Subcutaneous abdominal adipose tissue (tissue), 5 donors: ENCODE data around the gene MAGED4.

Experiments used
- H3K27ac ChIP-seq: one replicate; pipeline ENCODE4 v1.7.0; 2013; ENCODE audit warnings: low read depth, mild to moderate bottlenecking, inconsistent platforms, low read length, moderate library complexity
- H3K27me3 ChIP-seq, 5 donors: one replicate each; pipeline ENCODE4 v1.7.0; 2013; ENCODE audit warnings: low read length in 5 of 5, inconsistent platforms in 1 of 5; ENCODE audit not compliant: control insufficient read depth in 5 of 5, insufficient read depth in 4 of 5
- H3K36me3 ChIP-seq, 5 donors: one replicate each; pipeline ENCODE4 v1.7.0; 2013; ENCODE audit warnings: low read length in 5 of 5; ENCODE audit not compliant: control insufficient read depth in 5 of 5, insufficient read depth in 5 of 5
- H3K4me1 ChIP-seq, 5 donors: one replicate each; pipeline ENCODE4 v1.7.0; 2013; ENCODE audit warnings: low read length in 5 of 5, mild to moderate bottlenecking in 3 of 5, moderate library complexity in 1 of 5; ENCODE audit not compliant: control insufficient read depth in 5 of 5, insufficient read depth in 5 of 5
- H3K4me3 ChIP-seq, 5 donors: one replicate each; pipeline ENCODE4 v1.7.0; 2013; ENCODE audit warnings: low read length in 5 of 5, low read depth in 1 of 5
- H3K9ac ChIP-seq, 5 donors: one replicate each; pipeline ENCODE4 v1.7.0; 2013; ENCODE audit warnings: low read length in 5 of 5, mild to moderate bottlenecking in 4 of 5, moderate library complexity in 3 of 5
- H3K9me3 ChIP-seq, 5 donors: one replicate each; pipeline ENCODE4 v1.7.0; 2013; ENCODE audit warnings: low read length in 5 of 5; ENCODE audit not compliant: control insufficient read depth in 5 of 5
- donor health status: healthy.
- donor health status: healthy.
- donor health status: healthy.
- donor health status: healthy.
- donor health status: healthy.

The MAGED4 gene

GRCh38 chrX:52213276-52213675 lies 28.6 kb downstream of the MAGED4 start:
- Histone ChIP-seq H3K27ac (no peak overlapping the region), H3K9ac (no peak overlapping the region), H3K4me1 (no peaks in the 10 kb centered on the region), H3K36me3 (no peaks in the 10 kb centered on the region), H3K9me3 (no peaks in the 10 kb centered on the region), H3K4me3 (no peak overlapping the region), H3K27me3 (peaks cover 3 to 13% (median 6%) of the 10 kb centered on the region in 5 donors)

DNA sequence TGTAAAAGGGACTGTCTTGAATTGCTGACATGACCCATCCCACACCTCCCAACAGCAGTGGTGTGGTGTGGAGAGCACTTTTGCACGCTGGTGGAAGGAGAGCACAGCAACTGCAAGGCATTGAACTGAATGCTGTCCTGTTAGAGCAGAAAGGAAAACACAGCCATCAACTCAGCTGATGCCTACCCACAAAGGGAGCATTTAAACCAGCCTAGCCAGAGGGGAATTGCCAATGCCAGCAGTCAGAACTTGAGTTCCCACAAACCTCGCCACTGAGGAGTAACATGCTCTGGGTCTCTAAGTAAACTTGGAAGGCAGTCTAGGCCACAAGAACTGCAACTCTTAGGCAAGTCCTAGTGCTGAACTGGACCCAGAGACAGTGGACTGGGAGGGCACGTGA lies 31.9 kb downstream of the MAGED4 start:
- no peak overlapping the region for H3K27ac ChIP-seq
- no peak overlapping the region for H3K4me3 ChIP-seq
- H3K27me3 ChIP-seq: peaks cover 3 to 13% (median 6%) of the 10 kb centered on the region in 5 donors
- peaks cover 0 to 6% (median 0%) of the 10 kb centered on the region in 5 donors for H3K9me3 ChIP-seq
- no peak overlapping the region for H3K9ac ChIP-seq
- no peaks in the 10 kb centered on the region for H3K36me3 ChIP-seq
- no peaks in the 10 kb centered on the region for H3K4me1 ChIP-seq

GRCh38 chrX:52217494-52218160 lies 32.9 kb downstream of the MAGED4 start:
- Histone ChIP-seq H3K36me3 (no peaks in the 10 kb centered on the region), H3K9me3 (peaks cover 0 to 6% (median 0%) of the 10 kb centered on the region in 5 donors), H3K27me3 (peaks cover 3 to 13% (median 6%) of the 10 kb centered on the region in 5 donors), H3K4me3 (no peak overlapping the region), H3K9ac (no peak overlapping the region), H3K4me1 (no peaks in the 10 kb centered on the region), H3K27ac (no peak overlapping the region)

DNA sequence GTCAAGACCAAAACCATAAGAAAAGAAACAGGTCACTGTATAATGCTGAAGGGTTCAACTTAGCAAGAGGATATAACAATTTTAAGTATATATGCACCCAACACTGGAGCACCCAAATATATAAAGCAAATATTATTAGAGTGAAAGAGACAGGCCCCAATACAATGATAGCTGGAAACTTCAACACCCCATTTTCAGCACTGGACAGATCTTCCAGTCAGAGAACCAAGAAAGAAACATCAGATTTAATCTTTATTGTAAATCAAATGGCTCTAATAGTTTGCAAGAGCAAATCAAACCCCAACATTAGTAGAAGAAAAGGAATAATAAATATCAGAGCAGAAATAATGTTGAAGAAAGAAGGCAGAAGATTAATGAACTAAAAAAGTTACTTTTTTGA lies 36.2 kb downstream of the MAGED4 start:
- H3K27me3 ChIP-seq: peaks cover 3 to 9% (median 6%) of the 10 kb centered on the region in 5 donors
- no peak overlapping the region for H3K4me3 ChIP-seq
- no peaks in the 10 kb centered on the region for H3K36me3 ChIP-seq
- H3K9me3 ChIP-seq: peaks cover 0 to 6% (median 0%) of the 10 kb centered on the region in 5 donors
- H3K9ac ChIP-seq: no peak overlapping the region
- H3K4me1 ChIP-seq: no peaks in the 10 kb centered on the region
- H3K27ac ChIP-seq: no peak overlapping the region
